MM.1S (cell line): Measurements from ENCODE around the gene DELE1.

Source experiments
- DNase-seq: peaks from one replicate; pipeline ENCODE4 v3.0.0-alpha.2; 2015
- H2AFZ ChIP-seq: fragments of 300-600 bp; sonication (generic); 2 replicates; pipeline ENCODE4 v1.6.0; 2016; ENCODE audit warnings: antibody characterized with exemption, low read length
- H3F3A ChIP-seq: fragments of 300-600 bp; sonication (generic); 2 replicates; pipeline ENCODE4 v1.6.1; 2016; ENCODE audit warnings: mild to moderate bottlenecking, antibody characterized with exemption, low read length, moderate library complexity, mixed read lengths; ENCODE audit not compliant: insufficient read depth
- H3K27ac ChIP-seq: fragments of 300-600 bp; sonication (generic); 2 replicates; pipeline ENCODE4 v1.5.1; 2016; ENCODE audit warnings: mild to moderate bottlenecking, low read length
- H3K27me3 ChIP-seq: fragments of 300-600 bp; sonication (generic); replicated peaks from 2 replicates; pipeline ENCODE4 v1.6.0; 2016; ENCODE audit warnings: low read length; ENCODE audit not compliant: insufficient read depth
- H3K36me3 ChIP-seq: fragments of 300-600 bp; sonication (generic); replicated peaks from 2 replicates; pipeline ENCODE4 v1.6.1; 2016; ENCODE audit warnings: mild to moderate bottlenecking, low read length, mixed read lengths; ENCODE audit not compliant: insufficient read depth
- H3K4me1 ChIP-seq: fragments of 300-600 bp; sonication (generic); 2 replicates; pipeline ENCODE4 v1.6.1; 2016; ENCODE audit warnings: low read length, mixed read lengths
- H3K4me2 ChIP-seq: fragments of 300-600 bp; sonication (generic); 2 replicates; pipeline ENCODE4 v1.6.0; 2016; ENCODE audit warnings: low read depth, low read length
- H3K4me3 ChIP-seq: fragments of 300-600 bp; sonication (generic); 2 replicates; pipeline ENCODE4 v1.5.1; 2016; ENCODE audit warnings: low read length, mixed read lengths
- H3K79me2 ChIP-seq: fragments of 300-600 bp; sonication (generic); 2 replicates; pipeline ENCODE4 v1.6.1; 2016; ENCODE audit warnings: mixed run types, low read length, mixed read lengths
- H3K9ac ChIP-seq: fragments of 300-600 bp; sonication (generic); 2 replicates; pipeline ENCODE4 v1.6.1; 2016; ENCODE audit warnings: low read length, mixed read lengths
- H3K9me2 ChIP-seq: fragments of 300-600 bp; sonication (generic); replicated peaks from 2 replicates; pipeline ENCODE4 v1.6.1; 2016; ENCODE audit warnings: mild to moderate bottlenecking, low read length, mixed read lengths; ENCODE audit not compliant: insufficient read depth
- H3K9me3 ChIP-seq: fragments of 300-600 bp; sonication (generic); replicated peaks from 2 replicates; pipeline ENCODE4 v1.6.1; 2016; ENCODE audit warnings: mild to moderate bottlenecking, low read length, mixed read lengths; ENCODE audit not compliant: insufficient read depth
- H4K20me1 ChIP-seq: fragments of 300-600 bp; sonication (generic); 2 replicates; pipeline ENCODE4 v1.6.1; 2016; ENCODE audit warnings: mild to moderate bottlenecking, low read length, moderate library complexity, mixed read lengths; ENCODE audit not compliant: insufficient read depth
- EZH2phosphoT487 ChIP-seq: fragments of 300-600 bp; sonication (generic); IDR thresholded peaks from 2 replicates; pipeline ENCODE4 v1.6.1; 2018; ENCODE audit warnings: antibody characterized with exemption, low read length

DELE1 gene

DNA sequence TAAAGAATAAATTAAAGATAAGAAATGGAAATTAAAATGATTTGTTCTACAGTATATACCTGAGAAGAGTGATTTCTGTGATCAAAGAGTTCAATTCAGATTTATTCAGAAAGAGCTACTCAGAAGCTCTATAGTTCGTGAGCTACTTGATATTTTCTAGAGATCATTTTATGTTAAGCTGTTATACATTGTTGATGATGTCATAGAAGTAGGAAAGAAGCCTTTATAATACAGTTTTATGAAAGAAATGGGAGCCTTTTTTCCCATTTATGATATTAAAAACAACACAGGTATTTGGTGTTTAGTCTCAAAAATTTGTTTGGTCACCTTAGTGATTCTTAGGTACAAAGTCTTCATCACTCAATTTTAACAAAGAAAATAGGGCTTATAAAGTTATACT is 66.0 kb downstream of the DELE1 start:
- no peak for TF ChIP-seq EZH2phosphoT487
- Histone ChIP-seq H3K79me2 (no peaks in the 10 kb centered on the region), H2AFZ (no peak overlapping the region), H3K27me3 (no peaks in the 10 kb centered on the region), H3F3A (no peaks in the 10 kb centered on the region), H4K20me1 (no peaks in the 10 kb centered on the region), H3K36me3 (peaks cover 8% of the 10 kb centered on the region; the same call in 1 of the 2 replicates), H3K4me3 (no peak overlapping the region), H3K9me2 (no peaks in the 10 kb centered on the region), H3K4me1 (0 out of 2 replicates have a peak, but pooled peaks cover 2% of the 10 kb centered on the region), H3K4me2 (no peak overlapping the region), H3K9ac (no peak overlapping the region), H3K27ac (no peak overlapping the region), H3K9me3 (no peaks in the 10 kb centered on the region)
- DNase-seq, result no peak
